B cell (primary cell): Measurements from ENCODE around the gene TSHZ3.

Experiments
- CTCF ChIP-seq: fragments of 200-600 bp; IDR thresholded peaks from one replicate; pipeline ENCODE4 v1.8.0; 2022; ENCODE audit warnings: antibody characterized with exemption, mild to moderate bottlenecking
- EZH2 ChIP-seq: IDR thresholded peaks from 2 replicates; pipeline ENCODE4 v1.6.1; 2012; ENCODE audit warnings: borderline replicate concordance, low read depth, mild to moderate bottlenecking, moderate library complexity, low read length; ENCODE audit not compliant: insufficient read depth, poor library complexity, severe bottlenecking

DNA sequence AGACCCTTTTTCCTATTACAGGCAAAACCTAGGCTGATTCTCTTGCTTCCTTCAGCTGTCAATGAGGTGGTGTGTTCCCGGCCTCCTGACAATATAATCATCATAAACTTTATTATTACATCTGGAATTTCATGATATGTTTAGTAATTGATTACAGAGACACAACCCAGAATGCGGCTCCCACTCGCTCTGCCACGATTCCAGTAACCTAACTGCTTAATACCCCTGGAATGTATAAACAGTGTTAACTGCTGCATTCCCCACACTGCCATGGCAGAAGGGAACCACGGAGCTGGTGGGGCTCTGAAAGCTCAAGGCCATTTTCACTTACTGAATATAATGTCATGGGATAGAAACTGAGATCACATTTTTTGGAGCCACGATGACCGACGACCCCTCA, 17.1 kb downstream of the TSHZ3 start:
- TF ChIP-seq CTCF: no peak
- no peak for TF ChIP-seq EZH2
